Liver (tissue), 9 donors: ENCODE results near the gene GSAP. TPM values are rescaled to one million over a fixed set of nuclear protein-coding genes. Genes with fewer than 3 reads are reported as not detected.

Experiments used
- DNase-seq: peaks from one replicate; pipeline ENCODE4 v3.0.0-alpha.2; 2017; ENCODE audit warnings: low spot score
- H3K27ac ChIP-seq, 2 donors: one replicate each; pipeline ENCODE4 v1.7.0; 2013; ENCODE audit warnings: inconsistent platforms in 2 of 2, low read length in 2 of 2, control low read depth in 1 of 2, low read depth in 1 of 2, mild to moderate bottlenecking in 1 of 2
- H3K27me3 ChIP-seq, 4 donors: one replicate each; pipeline versions ENCODE4 v1.6.1 to v1.7.0; 2013; ENCODE audit warnings: low read length in 3 of 4, inconsistent platforms in 1 of 4, mild to moderate bottlenecking in 1 of 4, moderate library complexity in 1 of 4; ENCODE audit not compliant: control insufficient read depth in 4 of 4, insufficient read depth in 4 of 4
- H3K36me3 ChIP-seq, 4 donors: one replicate each; pipeline versions ENCODE4 v1.6.1 to v1.7.0; 2013; ENCODE audit warnings: low read length in 3 of 4, mild to moderate bottlenecking in 3 of 4, low read depth in 1 of 4, moderate library complexity in 1 of 4; ENCODE audit not compliant: control insufficient read depth in 4 of 4, insufficient read depth in 3 of 4
- H3K4me1 ChIP-seq, 4 donors: one replicate each; pipeline versions ENCODE4 v1.6.1 to v1.7.0; 2013; ENCODE audit warnings: low read length in 3 of 4, mild to moderate bottlenecking in 3 of 4, moderate library complexity in 1 of 4; ENCODE audit not compliant: control insufficient read depth in 4 of 4, insufficient read depth in 4 of 4
- H3K4me3 ChIP-seq, 3 donors: one replicate each; pipeline versions ENCODE4 v1.6.1 to v1.7.0; 2013; ENCODE audit warnings: low read length in 3 of 3, control low read depth in 1 of 3, low read depth in 1 of 3, mild to moderate bottlenecking in 1 of 3
- H3K9ac ChIP-seq, 2 donors: one replicate each; pipeline ENCODE4 v1.7.0; 2013; ENCODE audit warnings: low read length in 2 of 2, mild to moderate bottlenecking in 2 of 2, moderate library complexity in 2 of 2, control low read depth in 1 of 2, low read depth in 1 of 2
- H3K9me3 ChIP-seq, 4 donors: one replicate each; pipeline versions ENCODE4 v1.6.1 to v1.7.0; 2013; ENCODE audit warnings: low read length in 3 of 4; ENCODE audit not compliant: control insufficient read depth in 4 of 4
- EGR1 ChIP-seq, 2 donors: IDR thresholded peaks; 2 replicates each; pipeline ENCODE4 v1.6.1; 2016 to 2018; ENCODE audit warnings: antibody characterized with exemption in 2 of 2, low read depth in 2 of 2
- FOXA1 ChIP-seq: IDR thresholded peaks from 2 replicates; pipeline ENCODE4 v1.6.1; 2016; ENCODE audit warnings: antibody characterized with exemption
- FOXA2 ChIP-seq: IDR thresholded peaks from 2 replicates; pipeline ENCODE4 v1.6.1; 2016; ENCODE audit warnings: antibody characterized with exemption
- GABPA ChIP-seq, 2 donors: IDR thresholded peaks in 1 of 2; conservative IDR thresholded peaks in 1 of 2; 2 replicates each; pipeline ENCODE4 v1.6.1; 2016; ENCODE audit warnings: antibody characterized with exemption in 2 of 2, mild to moderate bottlenecking in 1 of 2, moderate library complexity in 1 of 2
- HNF4A ChIP-seq, 2 donors: conservative IDR thresholded peaks; 2 replicates each; pipeline ENCODE4 v1.6.1; 2016; ENCODE audit warnings: antibody characterized with exemption in 2 of 2, mild to moderate bottlenecking in 2 of 2
- HNF4G ChIP-seq: IDR thresholded peaks from 2 replicates; pipeline ENCODE4 v1.6.1; 2016; ENCODE audit warnings: antibody characterized with exemption
- JUND ChIP-seq, 2 donors: IDR thresholded peaks; 2 replicates each; pipeline ENCODE4 v1.6.1; 2016; ENCODE audit warnings: antibody characterized with exemption in 2 of 2
- NR2F2 ChIP-seq: IDR thresholded peaks from 2 replicates; pipeline ENCODE4 v1.6.1; 2016; ENCODE audit warnings: antibody characterized with exemption
- RAD21 ChIP-seq, 2 donors: IDR thresholded peaks; 2 replicates each; pipeline ENCODE4 v1.6.1; 2016; ENCODE audit warnings: antibody characterized with exemption in 2 of 2, mild to moderate bottlenecking in 2 of 2
- RXRA ChIP-seq, 2 donors: IDR thresholded peaks; 2 replicates each; pipeline ENCODE4 v1.6.1; 2017 to 2018; ENCODE audit warnings: antibody characterized with exemption in 2 of 2, mild to moderate bottlenecking in 1 of 2
- SP1 ChIP-seq: IDR thresholded peaks from 2 replicates; pipeline ENCODE4 v1.6.1; 2018; ENCODE audit warnings: antibody characterized with exemption, mild to moderate bottlenecking
- TAF1 ChIP-seq: conservative IDR thresholded peaks from 2 replicates; pipeline ENCODE4 v1.6.1; 2016; ENCODE audit warnings: antibody characterized with exemption, mild to moderate bottlenecking
- YY1 ChIP-seq: IDR thresholded peaks from 2 replicates; pipeline ENCODE4 v1.6.1; 2016; ENCODE audit warnings: antibody characterized with exemption, mild to moderate bottlenecking
- ZBTB33 ChIP-seq: IDR thresholded peaks from 2 replicates; pipeline ENCODE4 v1.6.1; 2016; ENCODE audit warnings: antibody characterized with exemption
- WGBS: extraction: QIAGEN DNeasy Blood & Tissue Kit; methylation state at CpG from one replicate; pipeline ENCODE4 v1.1.7; 2013; 5-methylcytosine and 5-hydroxymethylcytosine counted together
- polyA plus RNA-seq, 2 donors: library from polyadenylated mRNA; stranded (reverse) in 1 of 2; unstranded in 1 of 2; fragments of 200-250 nt in 1 of 2; fragments of >200 nt in 1 of 2; fragmentation: Nextera tagmentation in 1 of 2; extraction: Ambion mirVana in 1 of 2; gene quantifications; one replicate each; pipeline versions ENCODE4 v1.2.1 to v1.2.3, GENCODE V29; 2013 to 2015
- total RNA-seq, 2 donors: library from RNA; depleted of rRNA; stranded (reverse); fragments of >200 nt; gene quantifications; one replicate each; pipeline ENCODE4 v1.2.3, GENCODE V29; 2014
- TF ChIP-seq, protein P1 (sequence below): fragments of 150-350 bp; IDR thresholded peaks from 2 replicates; pipeline ENCODE4 v1.5.1; 2017; ENCODE audit warnings: improper control_type of control experiment, low read depth, low read length; ENCODE audit not compliant: missing input control
- TF ChIP-seq, protein P2 (sequence below): IDR thresholded peaks from 2 replicates; pipeline ENCODE4 v1.6.1; 2016; ENCODE audit warnings: antibody characterized with exemption
- donor health status: healthy.
- donor health status: healthy.
- donor health status: healthy.
- donor health status: healthy.
- donor health status: healthy.

GSAP gene
- total and polyA plus RNA-seq, 4 donors, result 4.1 to 30.9 (median 17.7) TPM

DNA sequence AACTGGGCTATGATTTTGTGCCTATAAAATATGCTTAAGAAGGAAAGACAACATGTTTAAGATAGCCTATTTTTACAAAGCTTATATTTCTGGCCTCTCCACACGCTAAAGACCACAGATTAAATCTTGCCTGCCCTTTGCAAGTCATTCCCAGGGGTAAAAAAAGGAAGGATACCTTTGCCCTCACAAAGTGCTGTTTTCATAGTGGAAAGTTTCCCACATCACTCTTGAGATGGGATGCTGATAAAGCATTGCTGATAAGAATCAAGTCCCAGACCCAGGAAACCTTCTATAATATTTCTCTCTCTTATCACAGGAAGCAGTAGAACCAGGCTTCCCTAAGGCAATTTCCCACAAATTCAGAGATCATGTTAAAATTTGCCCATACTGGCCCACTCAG, 56.5 kb downstream of the GSAP start:
- Histone ChIP-seq H3K36me3 (peaks cover 3 to 28% (median 14%) of the 10 kb centered on the region in 4 donors), H3K4me3 (no peak overlapping the region), H3K27ac (no peak overlapping the region), H3K4me1 (peaks cover 0 to 9% (median 0%) of the 10 kb centered on the region in 4 donors), H3K9me3 (no peaks in the 10 kb centered on the region), H3K27me3 (no peaks in the 10 kb centered on the region), H3K9ac (no peak overlapping the region)
- 87% methylated on average over 1 of the region's 1 CpG for WGBS
- no peak for DNase-seq
- TF ChIP-seq RAD21 (IDR thresholded peaks at IDR 0.05) (no peak), RXRA (IDR thresholded peaks at IDR 0.05) (no peak), HNF4A (conservative IDR thresholded peaks at IDR 0.05) (no peak), JUND (IDR thresholded peaks at IDR 0.05) (no peak), SP1 (no peak), GABPA (IDR thresholded peaks at IDR 0.05 in 1 of 2, conservative IDR thresholded peaks at IDR 0.05 in 1 of 2) (no peak), EGR1 (IDR thresholded peaks at IDR 0.05; ENCODE audit: low read depth in 2 of 2) (no peak), HNF4G (no peak), FOXA2 (no peak)

- Histone ChIP-seq H3K36me3 (peaks cover 3 to 40% (median 28%) of the 10 kb centered on the region in 4 donors), H3K27me3 (no peaks in the 10 kb centered on the region), H3K4me1 (peaks cover 0 to 2% (median 0%) of the 10 kb centered on the region in 4 donors), H3K27ac (no peak overlapping the region), H3K9me3 (no peaks in the 10 kb centered on the region), H3K9ac (no peak overlapping the region), H3K4me3 (no peak overlapping the region)
- TF ChIP-seq RXRA (IDR thresholded peaks at IDR 0.05) (no peak), HNF4A (conservative IDR thresholded peaks at IDR 0.05) (no peak)
- no peak for DNase-seq
- 98% methylated on average over 9 of the region's 9 CpGs for WGBS
Observed at GRCh38 chr7:77354914-77355313, 61.2 kb downstream of the GSAP start.

- DNase-seq, result no peak
- Histone ChIP-seq H3K4me1 (no peaks in the 10 kb centered on the region), H3K4me3 (no peak overlapping the region), H3K27me3 (no peaks in the 10 kb centered on the region), H3K27ac (no peak overlapping the region), H3K36me3 (peaks cover 3 to 40% (median 28%) of the 10 kb centered on the region in 4 donors), H3K9me3 (no peaks in the 10 kb centered on the region), H3K9ac (no peak overlapping the region)
- no peak for TF ChIP-seq EGR1 (IDR thresholded peaks at IDR 0.05; ENCODE audit: low read depth in 2 of 2)
- TF ChIP-seq FOXA2, result no peak
- TF ChIP-seq RXRA (IDR thresholded peaks at IDR 0.05), result no peak
- no peak for TF ChIP-seq YY1
- 76% methylated on average over 2 of the region's 2 CpGs for WGBS
Observed at GRCh38 chr7:77354484-77354883, 61.7 kb downstream of the GSAP start.

- H3K36me3 ChIP-seq, result peaks cover 3 to 40% (median 28%) of the 10 kb centered on the region in 4 donors
- no peak overlapping the region for H3K4me3 ChIP-seq
- no peak overlapping the region for H3K9ac ChIP-seq
- no peaks in the 10 kb centered on the region for H3K9me3 ChIP-seq
- no peak for DNase-seq
- no peaks in the 10 kb centered on the region for H3K4me1 ChIP-seq
- H3K27me3 ChIP-seq, result no peaks in the 10 kb centered on the region
- no peak overlapping the region for H3K27ac ChIP-seq
- 76% methylated on average over 6 of the region's 6 CpGs for WGBS
- TF ChIP-seq TAF1, result no peak
- no peak for TF ChIP-seq FOXA1
- no peak for TF ChIP-seq RXRA (IDR thresholded peaks at IDR 0.05)
- no peak for TF ChIP-seq FOXA2
- TF ChIP-seq NR2F2, result no peak
- TF ChIP-seq HNF4A (conservative IDR thresholded peaks at IDR 0.05), result no peak
- no peak for TF ChIP-seq EGR1 (IDR thresholded peaks at IDR 0.05; ENCODE audit: low read depth in 2 of 2)
- TF ChIP-seq, protein P1, sequence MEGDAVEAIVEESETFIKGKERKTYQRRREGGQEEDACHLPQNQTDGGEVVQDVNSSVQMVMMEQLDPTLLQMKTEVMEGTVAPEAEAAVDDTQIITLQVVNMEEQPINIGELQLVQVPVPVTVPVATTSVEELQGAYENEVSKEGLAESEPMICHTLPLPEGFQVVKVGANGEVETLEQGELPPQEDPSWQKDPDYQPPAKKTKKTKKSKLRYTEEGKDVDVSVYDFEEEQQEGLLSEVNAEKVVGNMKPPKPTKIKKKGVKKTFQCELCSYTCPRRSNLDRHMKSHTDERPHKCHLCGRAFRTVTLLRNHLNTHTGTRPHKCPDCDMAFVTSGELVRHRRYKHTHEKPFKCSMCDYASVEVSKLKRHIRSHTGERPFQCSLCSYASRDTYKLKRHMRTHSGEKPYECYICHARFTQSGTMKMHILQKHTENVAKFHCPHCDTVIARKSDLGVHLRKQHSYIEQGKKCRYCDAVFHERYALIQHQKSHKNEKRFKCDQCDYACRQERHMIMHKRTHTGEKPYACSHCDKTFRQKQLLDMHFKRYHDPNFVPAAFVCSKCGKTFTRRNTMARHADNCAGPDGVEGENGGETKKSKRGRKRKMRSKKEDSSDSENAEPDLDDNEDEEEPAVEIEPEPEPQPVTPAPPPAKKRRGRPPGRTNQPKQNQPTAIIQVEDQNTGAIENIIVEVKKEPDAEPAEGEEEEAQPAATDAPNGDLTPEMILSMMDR, result no peak
- no peak for TF ChIP-seq RAD21 (IDR thresholded peaks at IDR 0.05)
- TF ChIP-seq, protein P2, sequence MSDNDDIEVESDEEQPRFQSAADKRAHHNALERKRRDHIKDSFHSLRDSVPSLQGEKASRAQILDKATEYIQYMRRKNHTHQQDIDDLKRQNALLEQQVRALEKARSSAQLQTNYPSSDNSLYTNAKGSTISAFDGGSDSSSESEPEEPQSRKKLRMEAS, result no peak
- TF ChIP-seq ZBTB33, result no peak
- no peak for TF ChIP-seq GABPA (IDR thresholded peaks at IDR 0.05 in 1 of 2, conservative IDR thresholded peaks at IDR 0.05 in 1 of 2)
- TF ChIP-seq YY1, result no peak
- TF ChIP-seq SP1, result no peak
- TF ChIP-seq HNF4G, result no peak
- no peak for TF ChIP-seq JUND (IDR thresholded peaks at IDR 0.05)
Observed at GRCh38 chr7:77353911-77354310, 62.2 kb downstream of the GSAP start.
